Measurements from ENCODE around the gene TRABD2A. TPM values are rescaled to one million over a fixed set of nuclear protein-coding genes. Genes with fewer than 3 reads are reported as not detected.

The TRABD2A gene
- total RNA-seq, 3 donors from 2014 or later (not counting 1 experiment from before 2014, with no cell fraction given): 1.4 to 6.3 (median 6.3) TPM

DNA sequence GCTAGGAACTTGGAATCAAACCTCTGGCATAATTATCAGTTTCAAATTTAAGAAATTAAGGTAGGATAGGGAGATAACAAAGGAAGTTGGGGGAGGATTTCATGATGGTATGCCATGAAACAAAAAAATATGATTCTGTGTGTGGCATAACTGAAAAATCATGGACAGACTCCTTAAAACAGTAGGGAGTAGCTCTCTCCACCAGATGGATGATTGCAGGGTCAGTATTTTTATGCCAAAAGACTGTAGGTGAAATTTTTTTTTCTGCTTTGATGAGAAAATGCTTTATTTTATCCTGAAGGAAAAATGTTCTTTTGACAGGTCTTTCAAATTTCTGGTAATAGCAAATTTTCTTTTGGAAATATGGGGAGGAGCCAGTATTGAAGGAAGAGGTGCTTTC, 94.3 kb downstream of the TRABD2A start:
- H3K4me3 Mint-ChIP-seq: no peak overlapping the region
- no peak overlapping the region for H3K27ac Mint-ChIP-seq
- intact Hi-C loops (cut with micrococcal nuclease): loop anchor here (10.0 kb wide), 1 partner anchor 98 kb away; the partner anchor contains the start of gene TRABD2A
- H3K27me3 ChIP-seq (ENCODE audit: control insufficient read depth, insufficient read depth, low read length): no peaks in the 10 kb centered on the region
- peaks cover 37 to 45% of the 10 kb centered on the region in 2 donors for H3K4me1 Mint-ChIP-seq
- TF ChIP-seq, protein P1, sequence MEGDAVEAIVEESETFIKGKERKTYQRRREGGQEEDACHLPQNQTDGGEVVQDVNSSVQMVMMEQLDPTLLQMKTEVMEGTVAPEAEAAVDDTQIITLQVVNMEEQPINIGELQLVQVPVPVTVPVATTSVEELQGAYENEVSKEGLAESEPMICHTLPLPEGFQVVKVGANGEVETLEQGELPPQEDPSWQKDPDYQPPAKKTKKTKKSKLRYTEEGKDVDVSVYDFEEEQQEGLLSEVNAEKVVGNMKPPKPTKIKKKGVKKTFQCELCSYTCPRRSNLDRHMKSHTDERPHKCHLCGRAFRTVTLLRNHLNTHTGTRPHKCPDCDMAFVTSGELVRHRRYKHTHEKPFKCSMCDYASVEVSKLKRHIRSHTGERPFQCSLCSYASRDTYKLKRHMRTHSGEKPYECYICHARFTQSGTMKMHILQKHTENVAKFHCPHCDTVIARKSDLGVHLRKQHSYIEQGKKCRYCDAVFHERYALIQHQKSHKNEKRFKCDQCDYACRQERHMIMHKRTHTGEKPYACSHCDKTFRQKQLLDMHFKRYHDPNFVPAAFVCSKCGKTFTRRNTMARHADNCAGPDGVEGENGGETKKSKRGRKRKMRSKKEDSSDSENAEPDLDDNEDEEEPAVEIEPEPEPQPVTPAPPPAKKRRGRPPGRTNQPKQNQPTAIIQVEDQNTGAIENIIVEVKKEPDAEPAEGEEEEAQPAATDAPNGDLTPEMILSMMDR (IDR thresholded peaks at IDR 0.05): no peak
- no peak overlapping the region for H3K4me3 ChIP-seq (ENCODE audit: low read length)
- no peak overlapping the region for H3K27ac ChIP-seq (ENCODE audit: low read length)
- DNase-seq (no peak), ATAC-seq (no peak)
- H3K9me3 Mint-ChIP-seq: peaks cover 0 to 2% of the 10 kb centered on the region in 2 donors
- no peaks in the 10 kb centered on the region for H3K9me3 ChIP-seq (ENCODE audit: control insufficient read depth, insufficient read depth, low read length)
- H3K36me3 ChIP-seq (ENCODE audit: control insufficient read depth, insufficient read depth, low read length): no peaks in the 10 kb centered on the region
- H3K36me3 Mint-ChIP-seq: peaks cover 6% of the 10 kb centered on the region
- H3K27me3 Mint-ChIP-seq (ENCODE audit: low read depth in 2 of 2): no peaks in the 10 kb centered on the region
- H3K4me1 ChIP-seq (ENCODE audit: control insufficient read depth, insufficient read depth, low read length): peaks cover 18% of the 10 kb centered on the region

DNA sequence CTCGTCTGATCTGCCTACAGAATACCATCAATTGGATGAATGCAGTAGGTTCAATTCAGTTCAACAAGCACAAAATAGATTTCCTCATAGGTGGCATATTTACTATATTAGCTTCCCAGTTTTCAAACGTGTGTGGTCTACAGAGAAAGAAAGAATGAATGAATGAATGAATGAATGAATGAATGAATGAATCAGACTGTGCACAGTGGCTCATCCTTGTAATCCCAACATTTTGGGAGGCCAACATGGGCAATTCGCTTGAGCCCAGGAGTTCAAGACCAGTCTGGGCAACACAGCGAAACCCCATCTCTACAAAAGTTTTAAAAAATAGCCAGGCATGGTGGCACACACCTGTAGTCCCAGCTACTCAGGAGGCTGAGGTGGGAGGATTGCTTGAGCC, 94.9 kb downstream of the TRABD2A start:
- H3K27ac ChIP-seq (ENCODE audit: low read length): no peak overlapping the region
- no peaks in the 10 kb centered on the region for H3K27me3 ChIP-seq (ENCODE audit: control insufficient read depth, insufficient read depth, low read length)
- peaks cover 6% of the 10 kb centered on the region for H3K36me3 Mint-ChIP-seq
- no peaks in the 10 kb centered on the region for H3K27me3 Mint-ChIP-seq (ENCODE audit: low read depth in 2 of 2)
- H3K36me3 ChIP-seq (ENCODE audit: control insufficient read depth, insufficient read depth, low read length): no peaks in the 10 kb centered on the region
- TF ChIP-seq, protein P1 (IDR thresholded peaks at IDR 0.05): no peak
- no peak overlapping the region for H3K4me3 Mint-ChIP-seq
- H3K27ac Mint-ChIP-seq: no peak overlapping the region
- DNase-seq (no peak), ATAC-seq (no peak)
- intact Hi-C loops (cut with micrococcal nuclease): loop anchor here (10.0 kb wide), 1 partner anchor 99 kb away; the partner anchor contains the start of gene TRABD2A
- H3K9me3 ChIP-seq (ENCODE audit: control insufficient read depth, insufficient read depth, low read length): no peaks in the 10 kb centered on the region
- H3K4me3 ChIP-seq (ENCODE audit: low read length): no peak overlapping the region
- H3K9me3 Mint-ChIP-seq: peaks cover 1 to 3% of the 10 kb centered on the region in 2 donors
- peaks cover 44 to 52% of the 10 kb centered on the region in 2 donors for H3K4me1 Mint-ChIP-seq
- H3K4me1 ChIP-seq (ENCODE audit: control insufficient read depth, insufficient read depth, low read length): peaks cover 23% of the 10 kb centered on the region
- WGBS (ENCODE audit: insufficient coverage): 99% methylated on average over 4 of the region's 4 CpGs

DNA sequence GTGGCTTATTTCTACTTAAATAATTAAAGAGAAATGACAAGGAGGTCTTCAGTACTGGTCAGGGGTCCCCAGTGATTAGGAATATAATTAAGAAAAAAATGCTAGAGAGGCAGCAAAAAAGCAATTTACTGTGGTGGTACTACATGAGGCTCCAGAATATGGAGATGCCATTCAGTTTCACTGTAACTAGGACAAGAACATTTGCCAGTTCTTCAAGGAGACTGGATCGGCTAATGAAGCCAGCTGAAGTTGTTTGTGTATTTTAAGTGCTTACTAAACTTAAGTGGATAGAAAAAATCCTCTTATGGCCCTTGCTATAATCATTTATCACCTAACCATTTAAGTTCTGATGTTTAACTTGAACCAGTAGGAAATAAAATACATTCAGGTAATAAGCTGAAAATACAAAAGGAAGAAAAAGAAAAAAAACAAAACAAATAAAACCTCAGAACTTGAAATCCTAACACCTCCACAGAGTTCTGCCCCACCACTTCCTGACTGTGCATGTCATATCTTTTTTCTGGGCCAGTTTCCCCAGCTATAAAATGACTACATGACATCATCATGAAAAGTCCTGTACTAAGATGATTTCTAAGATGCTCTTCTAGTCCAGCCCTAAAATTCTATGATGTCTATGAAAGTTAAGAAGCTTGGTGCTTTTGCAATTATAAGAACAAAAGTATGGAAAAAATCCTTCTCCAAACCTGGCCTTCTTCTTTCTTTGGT, 98.0 kb downstream of the TRABD2A start:
- DNase-seq (peak in 1 of 2 donors; percentile 83), ATAC-seq (peak; percentile 78 to 87 (median 85))
- Histone ChIP-seq H3K9me3 (ENCODE audit: control insufficient read depth, insufficient read depth, low read length) (no peaks in the 10 kb centered on the region), H3K27ac (ENCODE audit: low read length) (peak overlapping the region; percentile 71), H3K4me3 (ENCODE audit: low read length) (no peak overlapping the region), H3K36me3 (ENCODE audit: control insufficient read depth, insufficient read depth, low read length) (no peaks in the 10 kb centered on the region), H3K4me1 (ENCODE audit: control insufficient read depth, insufficient read depth, low read length) (peaks cover 24% of the 10 kb centered on the region), H3K27me3 (ENCODE audit: control insufficient read depth, insufficient read depth, low read length) (no peaks in the 10 kb centered on the region)
- Mint-ChIP-seq H3K4me3 (peak overlapping the region; percentile 81), H3K4me1 (peaks cover 69 to 75% of the 10 kb centered on the region in 2 donors), H3K9me3 (peaks cover 3 to 4% of the 10 kb centered on the region in 2 donors), H3K36me3 (no peaks in the 10 kb centered on the region), H3K27ac (peak overlapping the region; percentile 73 to 95), H3K27me3 (ENCODE audit: low read depth in 2 of 2) (no peaks in the 10 kb centered on the region)
- TF ChIP-seq, protein P1 (IDR thresholded peaks at IDR 0.05): no peak
- 20% methylated on average over 1 of the region's 1 CpG for WGBS (ENCODE audit: insufficient coverage)
- intact Hi-C loops (cut with micrococcal nuclease): loop anchor here (2.0 to 10.0 kb wide), 5 partner anchors 64 to 266 kb away; partner anchors contain the start of genes DNAH6, TMSB10 and TRABD2A

Data from natural killer cell (primary cell).